IPS-11a (cell line): Measurements from ENCODE around the gene MLLT10.

Experiments used
- H3K4me3 ChIP-seq: one replicate; pipeline ENCODE4 v1.5.1; 2013; ENCODE audit warnings: low read depth, low read length, control low read depth

Gene MLLT10

GRCh38 chr10:21501091-21501490 is 32.9 kb upstream of the MLLT10 start:
- no peak overlapping the region for H3K4me3 ChIP-seq

- H3K4me3 ChIP-seq: no peak overlapping the region
These were observed 32.2 kb upstream of the MLLT10 start for GRCh38 chr10:21501731-21502347.

- H3K4me3 ChIP-seq: no peak overlapping the region
These were observed 31.7 kb upstream of the MLLT10 start for GRCh38 chr10:21502348-21502740.

GRCh38 chr10:21503542-21503941 is 30.5 kb upstream of the MLLT10 start:
- H3K4me3 ChIP-seq: no peak overlapping the region

GRCh38 chr10:21505711-21506278 is 28.2 kb upstream of the MLLT10 start:
- H3K4me3 ChIP-seq: no peak overlapping the region

- H3K4me3 ChIP-seq: no peak overlapping the region
These were observed 27.7 kb upstream of the MLLT10 start for GRCh38 chr10:21506351-21506750.

GRCh38 chr10:21507150-21507549 is 26.9 kb upstream of the MLLT10 start:
- H3K4me3 ChIP-seq: peak overlapping the region; percentile 20

- peak overlapping the region; percentile 45 for H3K4me3 ChIP-seq
These were observed 25.2 kb upstream of the MLLT10 start for GRCh38 chr10:21508706-21509331.

GRCh38 chr10:21509341-21510240 is 24.4 kb upstream of the MLLT10 start:
- peak overlapping the region; percentile 45 for H3K4me3 ChIP-seq

GRCh38 chr10:21510241-21511094 is 23.6 kb upstream of the MLLT10 start:
- peak overlapping the region; percentile 45 for H3K4me3 ChIP-seq

- H3K4me3 ChIP-seq: no peak overlapping the region
These were observed 22.9 kb upstream of the MLLT10 start for GRCh38 chr10:21511095-21511570.

- no peak overlapping the region for H3K4me3 ChIP-seq
These were observed 22.0 kb upstream of the MLLT10 start for GRCh38 chr10:21511946-21512572.

GRCh38 chr10:21512573-21513404 is 21.2 kb upstream of the MLLT10 start:
- H3K4me3 ChIP-seq: no peak overlapping the region

GRCh38 chr10:21513405-21513788 is 20.6 kb upstream of the MLLT10 start:
- no peak overlapping the region for H3K4me3 ChIP-seq

- peak overlapping the region; percentile 49 for H3K4me3 ChIP-seq
These were observed 19.8 kb upstream of the MLLT10 start for GRCh38 chr10:21514129-21514817.

GRCh38 chr10:21514818-21515351 is 19.1 kb upstream of the MLLT10 start:
- peak overlapping the region; percentile 49 for H3K4me3 ChIP-seq

GRCh38 chr10:21515361-21516241 is 18.4 kb upstream of the MLLT10 start:
- H3K4me3 ChIP-seq: peak overlapping the region; percentile 49
